Nephron progenitor cell (in vitro differentiated cells): ENCODE data around the gene FGGY.

Experiments
- DNase-seq: peaks from one replicate; pipeline ENCODE4 v3.0.0; 2021
- H3K27ac Mint-ChIP-seq: 2 replicates; pipeline ENCODE4 v1.8.0; 2021; ENCODE audit warnings: mild to moderate bottlenecking, moderate library complexity, mixed read lengths
- H3K27me3 Mint-ChIP-seq: 2 replicates; pipeline ENCODE4 v1.8.0; 2021; ENCODE audit warnings: mild to moderate bottlenecking, low read depth, mixed read lengths; ENCODE audit not compliant: poor library complexity
- H3K36me3 Mint-ChIP-seq: 2 replicates; pipeline ENCODE4 v1.8.0; 2021; ENCODE audit warnings: low read depth, mixed read lengths
- H3K4me1 Mint-ChIP-seq: 2 replicates; pipeline ENCODE4 v1.8.0; 2021; ENCODE audit warnings: mixed read lengths
- H3K4me3 Mint-ChIP-seq: 2 replicates; pipeline ENCODE4 v1.8.0; 2021; ENCODE audit warnings: mild to moderate bottlenecking, moderate library complexity, mixed read lengths
- H3K9me3 Mint-ChIP-seq: 2 replicates; pipeline ENCODE4 v1.8.0; 2021; ENCODE audit warnings: mild to moderate bottlenecking, moderate library complexity, mixed read lengths
- CTCF ChIP-seq: fragments of 200-600 bp; sonication (generic); IDR thresholded peaks from 2 replicates; pipeline ENCODE4 v1.5.0; 2021; ENCODE audit warnings: antibody characterized with exemption

The FGGY gene

DNA sequence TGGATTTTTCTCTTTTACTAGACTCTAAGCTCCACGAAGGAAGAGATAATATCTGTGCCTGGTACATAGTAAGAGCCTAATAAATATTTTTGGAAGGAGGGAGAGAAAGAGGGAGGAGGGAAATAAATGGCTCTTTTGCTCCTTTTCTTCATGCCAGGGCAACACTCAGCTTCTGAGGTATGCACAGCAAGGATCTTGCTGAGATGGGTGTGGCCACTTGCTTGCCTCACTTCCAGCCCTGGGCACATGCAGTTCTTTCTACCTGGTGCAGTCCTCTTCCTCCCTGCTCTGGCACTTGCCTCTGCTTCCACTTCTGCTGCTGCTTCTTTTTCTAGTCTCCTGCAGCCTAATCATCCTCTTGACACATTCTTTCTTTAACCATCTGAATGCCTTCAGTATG lies 148.1 kb downstream of the FGGY start:
- Mint-ChIP-seq H3K36me3 (peaks cover 30% of the 10 kb centered on the region), H3K4me1 (peaks cover 33% of the 10 kb centered on the region), H3K4me3 (no peak overlapping the region), H3K9me3 (peaks cover 28% of the 10 kb centered on the region), H3K27me3 (no peaks in the 10 kb centered on the region), H3K27ac (peak overlapping the region; percentile 9)
- no peak for TF ChIP-seq CTCF
- DNase-seq, result no peak

GRCh38 chr1:59446257-59446901 lies 149.5 kb downstream of the FGGY start:
- Mint-ChIP-seq H3K4me3 (no peak overlapping the region), H3K4me1 (peaks cover 28% of the 10 kb centered on the region), H3K9me3 (peaks cover 32% of the 10 kb centered on the region), H3K27me3 (no peaks in the 10 kb centered on the region), H3K27ac (peak overlapping the region; percentile 83), H3K36me3 (peaks cover 37% of the 10 kb centered on the region)
- no peak for TF ChIP-seq CTCF
- no peak for DNase-seq

GRCh38 chr1:59452026-59452425 lies 155.1 kb downstream of the FGGY start:
- H3K9me3 Mint-ChIP-seq, result peaks cover 7% of the 10 kb centered on the region
- H3K27me3 Mint-ChIP-seq, result peaks cover 3% of the 10 kb centered on the region
- H3K27ac Mint-ChIP-seq, result no peak overlapping the region
- TF ChIP-seq CTCF, result no peak
- peaks cover 14% of the 10 kb centered on the region for H3K4me1 Mint-ChIP-seq
- peaks cover 18% of the 10 kb centered on the region for H3K36me3 Mint-ChIP-seq
- no peak overlapping the region for H3K4me3 Mint-ChIP-seq
- no peak for DNase-seq

GRCh38 chr1:59452559-59452958 lies 155.7 kb downstream of the FGGY start:
- TF ChIP-seq CTCF, result no peak
- Mint-ChIP-seq H3K4me1 (peaks cover 9% of the 10 kb centered on the region), H3K4me3 (no peak overlapping the region), H3K27me3 (peaks cover 3% of the 10 kb centered on the region), H3K9me3 (peaks cover 7% of the 10 kb centered on the region), H3K36me3 (peaks cover 18% of the 10 kb centered on the region), H3K27ac (no peak overlapping the region)
- no peak for DNase-seq

DNA sequence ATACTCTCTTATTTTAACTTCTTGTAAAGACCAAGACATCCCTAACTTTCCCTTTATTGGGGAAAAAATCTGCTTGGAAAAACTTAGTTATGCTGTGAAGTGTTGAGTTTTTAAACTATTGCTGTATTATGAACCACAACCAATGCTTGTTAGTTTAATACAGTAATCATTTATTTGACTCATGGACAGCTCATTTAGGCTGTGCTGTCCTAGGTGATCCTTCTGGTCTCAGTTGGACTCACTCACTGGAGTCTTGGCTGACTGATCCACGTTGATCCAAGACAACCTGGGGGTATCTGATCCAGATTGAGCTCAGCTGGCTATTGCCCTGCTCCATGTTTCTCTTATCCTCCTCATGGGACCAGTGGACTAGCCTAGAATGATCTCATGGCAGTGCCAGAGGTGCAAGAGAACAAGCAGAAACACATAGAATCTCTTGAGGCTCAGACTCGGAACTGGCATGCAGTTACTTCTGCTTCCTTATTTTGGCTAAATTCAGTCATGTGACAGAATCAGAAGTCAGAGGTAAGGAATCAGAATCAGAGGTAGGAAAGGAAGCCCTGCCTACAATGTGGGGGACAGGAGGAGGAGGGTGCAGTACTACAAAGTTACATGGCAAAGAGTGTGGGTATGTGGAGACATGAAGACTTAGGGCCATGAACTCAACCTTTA lies 156.5 kb downstream of the FGGY start:
- Mint-ChIP-seq H3K4me3 (no peak overlapping the region), H3K9me3 (peaks cover 7% of the 10 kb centered on the region), H3K27me3 (peaks cover 3% of the 10 kb centered on the region), H3K4me1 (no peaks in the 10 kb centered on the region), H3K36me3 (peaks cover 19% of the 10 kb centered on the region), H3K27ac (peak overlapping the region; percentile 54)
- no peak for TF ChIP-seq CTCF
- DNase-seq, result no peak

GRCh38 chr1:59455206-59455605 lies 158.3 kb downstream of the FGGY start:
- Mint-ChIP-seq H3K27ac (no peak overlapping the region), H3K36me3 (peaks cover 28% of the 10 kb centered on the region), H3K9me3 (peaks cover 16% of the 10 kb centered on the region), H3K4me3 (no peak overlapping the region), H3K4me1 (no peaks in the 10 kb centered on the region), H3K27me3 (peaks cover 3% of the 10 kb centered on the region)
- no peak for DNase-seq
- no peak for TF ChIP-seq CTCF
